Tibial artery (tissue), 4 donors: ENCODE results near the gene IL1B.

Experiments used
- DNase-seq, 2 donors: peaks; one replicate each; pipeline ENCODE4 v3.0.0-alpha.2; 2019
- H3K27ac ChIP-seq, 2 donors: fragments of 200-600 bp; sonication (generic) in 1 of 2; 1 replicate in 1 of 2; 2 replicates in 1 of 2; pipeline ENCODE4 v1.5.1; 2018 to 2019; ENCODE audit warnings: mild to moderate bottlenecking in 1 of 2
- H3K27me3 ChIP-seq, 2 donors: fragments of 200-600 bp; sonication (generic) in 1 of 2; one replicate each; pipeline versions ENCODE4 v1.5.1 to v1.6.0; 2016 to 2019
- H3K36me3 ChIP-seq, 3 donors: fragments of 200-600 bp; sonication (generic) in 2 of 3; one replicate each; pipeline ENCODE4 v1.5.1; 2016 to 2019; ENCODE audit warnings: mild to moderate bottlenecking in 2 of 3
- H3K4me1 ChIP-seq, 4 donors: fragments of 200-600 bp; sonication (generic) in 2 of 4; 1 replicate in 3 of 4; 2 replicates in 1 of 4; pipeline ENCODE4 v1.5.1; 2016 to 2019
- H3K4me3 ChIP-seq, 2 donors: fragments of 200-600 bp; sonication (generic) in 1 of 2; 1 replicate in 1 of 2; 2 replicates in 1 of 2; pipeline ENCODE4 v1.5.1; 2018 to 2019; ENCODE audit warnings: mild to moderate bottlenecking in 2 of 2
- H3K9me3 ChIP-seq, 3 donors: fragments of 200-600 bp; sonication (generic) in 1 of 3; one replicate each; pipeline ENCODE4 v1.5.1; 2016 to 2019
- CTCF ChIP-seq, 2 experiments: fragments of 200-600 bp in 1 of 2; fragments of 450-650 bp in 1 of 2; IDR thresholded peaks; one replicate each; pipeline ENCODE4 v1.5.1; 2017 to 2019; ENCODE audit warnings: antibody characterized with exemption in 2 of 2, mild to moderate bottlenecking in 1 of 2, moderate library complexity in 1 of 2
- intact Hi-C: fragments of 100-400 bp; cut with DNase I; formaldehyde crosslinking; loops from one replicate; pipeline ENCODE4 v1.15.0; 2023; ENCODE audit warnings: low total_unique reads

Gene IL1B

GRCh38 chr2:112812318-112813267 is 24.0 kb downstream of the IL1B start:
- no peaks in the 10 kb centered on the region for H3K9me3 ChIP-seq
- peaks cover 0 to 10% (median 0%) of the 10 kb centered on the region in 4 donors for H3K4me1 ChIP-seq
- H3K27me3 ChIP-seq: no peaks in the 10 kb centered on the region
- intact Hi-C loops: no loop called here
- H3K36me3 ChIP-seq: no peaks in the 10 kb centered on the region
- H3K4me3 ChIP-seq: no peak overlapping the region
- no peak for TF ChIP-seq CTCF (IDR thresholded peaks at IDR 0.05)
- H3K27ac ChIP-seq: no peak overlapping the region
- DNase-seq: no peak

- DNase-seq: no peak
- Histone ChIP-seq H3K27ac (no peak overlapping the region), H3K27me3 (no peaks in the 10 kb centered on the region), H3K9me3 (no peaks in the 10 kb centered on the region), H3K4me1 (peaks cover 0 to 10% (median 0%) of the 10 kb centered on the region in 4 donors), H3K36me3 (no peaks in the 10 kb centered on the region), H3K4me3 (no peak overlapping the region)
- intact Hi-C loops: no loop called here
- TF ChIP-seq CTCF (IDR thresholded peaks at IDR 0.05): no peak
These were observed 24.7 kb downstream of the IL1B start for GRCh38 chr2:112811841-112812306.

- H3K27ac ChIP-seq: no peak overlapping the region
- no peak overlapping the region for H3K4me3 ChIP-seq
- H3K4me1 ChIP-seq: peaks cover 0 to 10% (median 0%) of the 10 kb centered on the region in 4 donors
- no peaks in the 10 kb centered on the region for H3K9me3 ChIP-seq
- no peak for TF ChIP-seq CTCF (IDR thresholded peaks at IDR 0.05)
- H3K27me3 ChIP-seq: no peaks in the 10 kb centered on the region
- no peaks in the 10 kb centered on the region for H3K36me3 ChIP-seq
- DNase-seq: no peak
- intact Hi-C loops: no loop called here
These were observed 25.2 kb downstream of the IL1B start for GRCh38 chr2:112811276-112811831.

- TF ChIP-seq CTCF (IDR thresholded peaks at IDR 0.05): no peak
- no peak overlapping the region for H3K27ac ChIP-seq
These were observed 27.5 kb downstream of the IL1B start for GRCh38 chr2:112809112-112809511.

GRCh38 chr2:112807233-112807807 is 29.3 kb downstream of the IL1B start:
- peaks cover 0 to 3% (median 0%) of the 10 kb centered on the region in 4 donors for H3K4me1 ChIP-seq
- no peak for TF ChIP-seq CTCF (IDR thresholded peaks at IDR 0.05)
- intact Hi-C loops: no loop called here

More at GRCh38 chr2:112809112-112809511, 27.5 kb downstream of the IL1B start:
- H3K4me1 ChIP-seq: peaks cover 0 to 10% (median 0%) of the 10 kb centered on the region in 4 donors
- no peaks in the 10 kb centered on the region for H3K9me3 ChIP-seq
- H3K4me3 ChIP-seq: no peak overlapping the region
- H3K36me3 ChIP-seq: no peaks in the 10 kb centered on the region
- H3K27me3 ChIP-seq: no peaks in the 10 kb centered on the region
- intact Hi-C loops: no loop called here
- no peak for DNase-seq

More at GRCh38 chr2:112807233-112807807, 29.3 kb downstream of the IL1B start:
- H3K27ac ChIP-seq: no peak overlapping the region
- no peaks in the 10 kb centered on the region for H3K36me3 ChIP-seq
- DNase-seq: no peak
- H3K4me3 ChIP-seq: no peak overlapping the region
- H3K9me3 ChIP-seq: no peaks in the 10 kb centered on the region
- H3K27me3 ChIP-seq: no peaks in the 10 kb centered on the region
